Spleen (tissue), 7 donors: ENCODE measurements around the gene RPTOR.

Experiments used
- CTCF ChIP-seq, 11 experiments: fragments of 200-600 bp in 7 of 11; fragments of 450-650 bp in 4 of 11; sonication (generic) in 4 of 11; IDR thresholded peaks in 8 of 11; conservative IDR thresholded peaks in 3 of 11; 1 replicate in 7 of 11; 2 replicates in 4 of 11; pipeline versions ENCODE4 v1.4.0 to v1.8.0; 2016 to 2021; ENCODE audit warnings: antibody characterized with exemption in 11 of 11, inconsistent platforms in 4 of 11, mild to moderate bottlenecking in 1 of 11
- POLR2AphosphoS5 ChIP-seq, 3 donors: sonication (generic); formaldehyde crosslinking; IDR thresholded peaks; one replicate each; pipeline ENCODE4 v1.5.1; 2017; ENCODE audit warnings: antibody characterized with exemption in 3 of 3
- donor health status: DM: no; HTN: no; CAD: no; lungs with moderate emphysema.
- donor health status: DM: no; HTN: no; CAD: no.
- donor health status: DM: no; HTN: no; CAD: no.

GRCh38 chr17:80951121-80952090 is 406.8 kb downstream of the RPTOR start:
- TF ChIP-seq CTCF (IDR thresholded peaks at IDR 0.05 in 8 of 11, conservative IDR thresholded peaks at IDR 0.05 in 3 of 11) (no peak), POLR2AphosphoS5 (IDR thresholded peaks at IDR 0.05) (no peak)
